ENCODE results near the gene TRIM74. TPM values are rescaled to one million over a fixed set of nuclear protein-coding genes. Genes with fewer than 3 reads are reported as not detected.
"Not testable (repeated sequence)": the region's sequence is repeated elsewhere in the genome, so short reads cannot be mapped to it uniquely, and the experiment has no call there.

The TRIM74 gene
- total and polyA plus RNA-seq, 4 donors, result 0.69 to 0.84 TPM; not detected in 2

GRCh38 chr7:72948714-72949113 lies 20.6 kb downstream of the TRIM74 start:
- DNase-seq; H3K9me3 ChIP-seq (ENCODE audit: control insufficient read depth, low read length); ATAC-seq (ENCODE audit: low FRiP score); H3K4me1 ChIP-seq (ENCODE audit: control insufficient read depth in 1 of 2, insufficient read depth in 2 of 2, low read length in 2 of 2); H3K4me3 ChIP-seq (ENCODE audit: low read length in 2 of 2); H3K27me3 ChIP-seq (ENCODE audit: control insufficient read depth in 1 of 2, insufficient read depth in 2 of 2, low read length in 1 of 2); H3K27ac ChIP-seq (ENCODE audit: low read depth in 1 of 2, low read length in 2 of 2); intact Hi-C loops (cut with DNase I); H3K36me3 ChIP-seq (ENCODE audit: control insufficient read depth in 1 of 2, insufficient read depth in 2 of 2, low read length in 1 of 2): not testable (repeated sequence)
- 83% methylated on average over 16 to 19 of the region's 23 CpGs for WGBS, 2 donors

- H3K36me3 ChIP-seq (ENCODE audit: control insufficient read depth in 1 of 2, insufficient read depth in 2 of 2, low read length in 1 of 2); H3K4me3 ChIP-seq (ENCODE audit: low read length in 2 of 2); H3K27me3 ChIP-seq (ENCODE audit: control insufficient read depth in 1 of 2, insufficient read depth in 2 of 2, low read length in 1 of 2); H3K4me1 ChIP-seq (ENCODE audit: control insufficient read depth in 1 of 2, insufficient read depth in 2 of 2, low read length in 2 of 2); H3K27ac ChIP-seq (ENCODE audit: low read depth in 1 of 2, low read length in 2 of 2); H3K9me3 ChIP-seq (ENCODE audit: control insufficient read depth, low read length); intact Hi-C loops (cut with DNase I): not testable (repeated sequence)
- DNase-seq (peak in 1 of 2 donors; percentile 49), ATAC-seq (ENCODE audit: low FRiP score) (peak; percentile 12)
- 82 to 86% methylated on average over 17 to 22 of the region's 22 CpGs for WGBS, 2 donors
These were observed 23.0 kb downstream of the TRIM74 start for GRCh38 chr7:72946130-72946745.

- H3K36me3 ChIP-seq (ENCODE audit: control insufficient read depth in 1 of 2, insufficient read depth in 2 of 2, low read length in 1 of 2); H3K27me3 ChIP-seq (ENCODE audit: control insufficient read depth in 1 of 2, insufficient read depth in 2 of 2, low read length in 1 of 2); H3K4me1 ChIP-seq (ENCODE audit: control insufficient read depth in 1 of 2, insufficient read depth in 2 of 2, low read length in 2 of 2); H3K27ac ChIP-seq (ENCODE audit: low read depth in 1 of 2, low read length in 2 of 2); intact Hi-C loops (cut with DNase I); ATAC-seq (ENCODE audit: low FRiP score); H3K9me3 ChIP-seq (ENCODE audit: control insufficient read depth, low read length); H3K4me3 ChIP-seq (ENCODE audit: low read length in 2 of 2): not testable (repeated sequence)
- WGBS, 2 donors, result 92 to 96% methylated on average over 6 to 9 of the region's 9 CpGs
- DNase-seq, result peak; percentile 40 to 52
These were observed 23.7 kb downstream of the TRIM74 start for GRCh38 chr7:72945597-72945996.

- H3K27ac ChIP-seq (ENCODE audit: low read depth in 1 of 2, low read length in 2 of 2); H3K36me3 ChIP-seq (ENCODE audit: control insufficient read depth in 1 of 2, insufficient read depth in 2 of 2, low read length in 1 of 2); intact Hi-C loops (cut with DNase I); H3K27me3 ChIP-seq (ENCODE audit: control insufficient read depth in 1 of 2, insufficient read depth in 2 of 2, low read length in 1 of 2); H3K4me1 ChIP-seq (ENCODE audit: control insufficient read depth in 1 of 2, insufficient read depth in 2 of 2, low read length in 2 of 2); H3K9me3 ChIP-seq (ENCODE audit: control insufficient read depth, low read length); H3K4me3 ChIP-seq (ENCODE audit: low read length in 2 of 2): not testable (repeated sequence)
- peak in 1 of 2 donors; percentile 27 for DNase-seq
- 43 to 45% methylated on average over 8 to 10 of the region's 15 CpGs for WGBS, 2 donors
- ATAC-seq (ENCODE audit: low FRiP score), result peak; percentile 14
These were observed 24.3 kb downstream of the TRIM74 start for GRCh38 chr7:72944937-72945336.

GRCh38 chr7:72942956-72943355 lies 26.3 kb downstream of the TRIM74 start:
- DNase-seq; H3K4me3 ChIP-seq (ENCODE audit: low read length in 2 of 2); intact Hi-C loops (cut with DNase I); H3K36me3 ChIP-seq (ENCODE audit: control insufficient read depth in 1 of 2, insufficient read depth in 2 of 2, low read length in 1 of 2); H3K27ac ChIP-seq (ENCODE audit: low read depth in 1 of 2, low read length in 2 of 2); H3K9me3 ChIP-seq (ENCODE audit: control insufficient read depth, low read length); ATAC-seq (ENCODE audit: low FRiP score); H3K4me1 ChIP-seq (ENCODE audit: control insufficient read depth in 1 of 2, insufficient read depth in 2 of 2, low read length in 2 of 2); H3K27me3 ChIP-seq (ENCODE audit: control insufficient read depth in 1 of 2, insufficient read depth in 2 of 2, low read length in 1 of 2): not testable (repeated sequence)
- WGBS, 2 donors, result 95 to 98% methylated on average over 17 to 25 of the region's 25 CpGs

- ATAC-seq (ENCODE audit: low FRiP score); H3K27ac ChIP-seq (ENCODE audit: low read depth in 1 of 2, low read length in 2 of 2); intact Hi-C loops (cut with DNase I); H3K9me3 ChIP-seq (ENCODE audit: control insufficient read depth, low read length); H3K4me1 ChIP-seq (ENCODE audit: control insufficient read depth in 1 of 2, insufficient read depth in 2 of 2, low read length in 2 of 2); DNase-seq; H3K4me3 ChIP-seq (ENCODE audit: low read length in 2 of 2); H3K27me3 ChIP-seq (ENCODE audit: control insufficient read depth in 1 of 2, insufficient read depth in 2 of 2, low read length in 1 of 2); H3K36me3 ChIP-seq (ENCODE audit: control insufficient read depth in 1 of 2, insufficient read depth in 2 of 2, low read length in 1 of 2): not testable (repeated sequence)
- WGBS, 2 donors, result 87 to 90% methylated on average over 5 to 8 of the region's 20 CpGs
These were observed 27.1 kb downstream of the TRIM74 start for GRCh38 chr7:72942022-72942705.

GRCh38 chr7:72928216-72928615 lies 41.0 kb downstream of the TRIM74 start:
- H3K36me3 ChIP-seq (ENCODE audit: control insufficient read depth in 1 of 2, insufficient read depth in 2 of 2, low read length in 1 of 2); DNase-seq; ATAC-seq (ENCODE audit: low FRiP score); H3K27ac ChIP-seq (ENCODE audit: low read depth in 1 of 2, low read length in 2 of 2); H3K4me3 ChIP-seq (ENCODE audit: low read length in 2 of 2); H3K9me3 ChIP-seq (ENCODE audit: control insufficient read depth, low read length); H3K27me3 ChIP-seq (ENCODE audit: control insufficient read depth in 1 of 2, insufficient read depth in 2 of 2, low read length in 1 of 2); H3K4me1 ChIP-seq (ENCODE audit: control insufficient read depth in 1 of 2, insufficient read depth in 2 of 2, low read length in 2 of 2): not testable (repeated sequence)
- intact Hi-C loops (cut with DNase I), result loop anchor here in 1 of 2 donors (10.0 kb wide), 1 partner anchor 93 kb away; no protein-coding TSS in a partner anchor
- WGBS, 2 donors, result 89% methylated on average over 6 of the region's 6 CpGs

GRCh38 chr7:72927791-72928190 lies 41.5 kb downstream of the TRIM74 start:
- not testable (repeated sequence) for H3K4me3 ChIP-seq (ENCODE audit: low read length in 2 of 2); DNase-seq; H3K27me3 ChIP-seq (ENCODE audit: control insufficient read depth in 1 of 2, insufficient read depth in 2 of 2, low read length in 1 of 2); H3K27ac ChIP-seq (ENCODE audit: low read depth in 1 of 2, low read length in 2 of 2); ATAC-seq (ENCODE audit: low FRiP score); H3K36me3 ChIP-seq (ENCODE audit: control insufficient read depth in 1 of 2, insufficient read depth in 2 of 2, low read length in 1 of 2); H3K9me3 ChIP-seq (ENCODE audit: control insufficient read depth, low read length); H3K4me1 ChIP-seq (ENCODE audit: control insufficient read depth in 1 of 2, insufficient read depth in 2 of 2, low read length in 2 of 2)
- 96% methylated on average over 6 of the region's 6 CpGs for WGBS, 2 donors
- intact Hi-C loops (cut with DNase I), result loop anchor here in 1 of 2 donors (10.0 kb wide), 1 partner anchor 93 kb away; no protein-coding TSS in a partner anchor

All from aorta (tissue), 5 donors.